ENCODE results near the gene LPCAT1.

- TF ChIP-seq CTCF (IDR thresholded peaks at IDR 0.05) (no peak), POLR2A (IDR thresholded peaks at IDR 0.05) (no peak)
Observed at GRCh38 chr5:1471997-1472963, 51.5 kb downstream of the LPCAT1 start.
